Endothelial cell of umbilical vein (primary cell): ENCODE results near the gene RECQL5. TPM values are rescaled to one million over a fixed set of nuclear protein-coding genes. Genes with fewer than 3 reads are reported as not detected.

Experiments used
- BruUV-seq: library from RNA; stranded (reverse); fragments of 400-500 nt; replicated peaks from 2 replicates; lab custom pipeline; 2021; lab: Mats Ljungman, UMichigan
- CTCF ChIA-PET: fragments of 300-600, 350-600 bp; sonication (Branson Sonifier 250); formaldehyde crosslinking; loops from one replicate; lab custom pipeline; 2021; ENCODE audit warnings: antibody characterized with exemption, inconsistent platforms; lab: Charles Lee
- POLR2A ChIA-PET: fragments of 300-600, 350-600 bp; sonication (Branson Sonifier 250); formaldehyde crosslinking; loops from one replicate; lab custom pipeline; 2021; ENCODE audit warnings: antibody characterized with exemption, inconsistent platforms; lab: Charles Lee
- DNase-seq: peaks from one replicate; pipeline ENCODE4 v3.0.0-alpha.2; 2011; ENCODE audit warnings: low read depth, low spot score
- FAIRE-seq: peaks from 2 replicates; lab custom pipeline; 2011; peaks lifted over from hg19 to GRCh38; lab: Jason Lieb, UNC
- H2AFZ ChIP-seq: 2 replicates; pipeline ENCODE4 v1.6.0; 2012; ENCODE audit warnings: low read depth, low read length, control low read depth, inconsistent platforms
- H3K27ac ChIP-seq: 2 replicates; pipeline ENCODE4 v1.5.1; 2011; ENCODE audit warnings: low read depth, mild to moderate bottlenecking, control low read depth, low read length, moderate library complexity; ENCODE audit not compliant: insufficient read depth
- H3K27me3 ChIP-seq, 2 experiments: 2 replicates each; pipeline versions ENCODE4 v1.6.0 to v1.6.1; 2011; ENCODE audit warnings: low read length in 2 of 2, mixed read lengths in 1 of 2; ENCODE audit not compliant: control insufficient read depth in 2 of 2, insufficient read depth in 2 of 2
- H3K36me3 ChIP-seq, 2 experiments: 2 replicates in 1 of 2; 3 replicates in 1 of 2; pipeline ENCODE4 v1.5.1; 2011; ENCODE audit warnings: low read length in 2 of 2, mild to moderate bottlenecking in 1 of 2, moderate library complexity in 1 of 2; ENCODE audit not compliant: control insufficient read depth in 2 of 2, insufficient read depth in 2 of 2; ENCODE audit errors: extremely low read depth in 1 of 2
- H3K4me1 ChIP-seq: 3 replicates; pipeline ENCODE4 v1.5.1; 2011; ENCODE audit warnings: mild to moderate bottlenecking, low read length; ENCODE audit not compliant: control insufficient read depth, insufficient read depth; ENCODE audit errors: extremely low read depth
- H3K4me2 ChIP-seq: 2 replicates; pipeline ENCODE4 v1.6.1; 2011; ENCODE audit warnings: low read length, control low read depth, mixed read lengths; ENCODE audit not compliant: insufficient read depth
- H3K4me3 ChIP-seq, 3 experiments: fragments of 200-600 bp in 1 of 3; sonication (generic), shearing (Covaris generic) in 1 of 3; replicated peaks in 1 of 3; 2 replicates each; pipeline ENCODE4 v1.5.1; 2011 to 2016; ENCODE audit warnings: control low read depth in 3 of 3, low read length in 3 of 3, mild to moderate bottlenecking in 2 of 3, inconsistent platforms in 1 of 3, low read depth in 1 of 3, moderate library complexity in 1 of 3; ENCODE audit not compliant: insufficient read depth in 1 of 3
- H3K79me2 ChIP-seq: 2 replicates; pipeline ENCODE4 v1.6.0; 2012; ENCODE audit warnings: low read length, inconsistent platforms; ENCODE audit not compliant: control insufficient read depth, insufficient read depth
- H3K9ac ChIP-seq: replicated peaks from 2 replicates; pipeline ENCODE3; 2011; ENCODE audit warnings: low read length, control low read depth; ENCODE audit not compliant: insufficient read depth; ENCODE audit errors: extremely low read depth
- H3K9me1 ChIP-seq: replicated peaks from 3 replicates; pipeline ENCODE4 v1.6.0; 2011; ENCODE audit warnings: mild to moderate bottlenecking, low read length; ENCODE audit not compliant: control insufficient read depth, insufficient read depth; ENCODE audit errors: extremely low read depth
- H3K9me3 ChIP-seq: replicated peaks from 2 replicates; pipeline ENCODE4 v1.5.1; 2012; ENCODE audit warnings: low read length, inconsistent platforms; ENCODE audit not compliant: control insufficient read depth, insufficient read depth
- H4K20me1 ChIP-seq: replicated peaks from 2 replicates; pipeline ENCODE3; 2011; ENCODE audit warnings: mild to moderate bottlenecking, low read length; ENCODE audit not compliant: control insufficient read depth, insufficient read depth; ENCODE audit errors: extremely low read depth
- EZH2 ChIP-seq: IDR thresholded peaks from 2 replicates; pipeline ENCODE4 v1.6.1; 2012; ENCODE audit warnings: borderline replicate concordance, low read depth, mild to moderate bottlenecking, moderate library complexity, low read length, inconsistent platforms; ENCODE audit not compliant: severe bottlenecking
- FOS ChIP-seq: IDR thresholded peaks from 2 replicates; pipeline ENCODE4 v1.6.1; 2011; ENCODE audit warnings: mild to moderate bottlenecking, low read length, moderate library complexity, borderline replicate concordance; ENCODE audit not compliant: insufficient read depth
- GATA2 ChIP-seq: IDR thresholded peaks from 2 replicates; pipeline ENCODE4 v1.7.0; 2011; ENCODE audit warnings: low read depth, mild to moderate bottlenecking, moderate library complexity, mixed read lengths, low read length; ENCODE audit not compliant: insufficient read length, insufficient read depth
- JUN ChIP-seq: IDR thresholded peaks from 2 replicates; pipeline ENCODE4 v1.6.1; 2011; ENCODE audit warnings: borderline replicate concordance, low read depth; ENCODE audit not compliant: insufficient read length, insufficient read depth
- MYC ChIP-seq: IDR thresholded peaks from one replicate; pipeline ENCODE4 v1.6.1; 2011; ENCODE audit warnings: mild to moderate bottlenecking, low read depth, low read length
- POLR2A ChIP-seq: IDR thresholded peaks from 2 replicates; pipeline ENCODE4 v1.6.1; 2012; ENCODE audit warnings: low read depth, mild to moderate bottlenecking, control low read depth, low read length
- POLR2AphosphoS5 ChIP-seq: IDR thresholded peaks from 2 replicates; pipeline ENCODE4 v1.6.1; 2012; ENCODE audit warnings: low read depth, mild to moderate bottlenecking, control low read depth, low read length, moderate library complexity; ENCODE audit not compliant: insufficient read depth
- dilution Hi-C: fragments of 300-500 bp; cut with MboI; formaldehyde crosslinking; loops from one replicate; pipeline ENCODE4 v1.15.0; 2019; ENCODE audit warnings: low sequenced_read_pairs; ENCODE audit not compliant: extremely low pct_ligation_motif_present
- intact Hi-C: fragments of 100-400 bp; cut with micrococcal nuclease; formaldehyde crosslinking; loops from one replicate; pipeline ENCODE4 v1.10.0; 2022
- polyA plus RNA-seq, 4 experiments: library from polyadenylated mRNA; depleted of rRNA in 3 of 4; stranded (reverse) in 3 of 4; unstranded in 1 of 4; fragments of >200 nt; gene quantifications; 2 replicates each; pipeline versions ENCODE4 v1.2.1 to v1.2.3, GENCODE V29; 2011 to 2012; ENCODE audit warnings: missing spikeins in 1 of 4
- total RNA-seq: library from RNA; stranded (reverse); gene quantifications from 2 replicates; pipeline ENCODE4 v1.2.3, GENCODE V29; 2021
- TF ChIP-seq, protein P1 (sequence below): IDR thresholded peaks from 2 replicates; pipeline ENCODE4 v1.6.1; 2011; ENCODE audit not compliant: insufficient read depth, insufficient read length
- TF ChIP-seq, protein P2 (sequence below), 2 donors: IDR thresholded peaks; 1 replicate in 1 of 2; 2 replicates in 1 of 2; pipeline ENCODE4 v1.5.1; 2011; ENCODE audit warnings: low read length in 2 of 2, mild to moderate bottlenecking in 2 of 2, moderate library complexity in 2 of 2, control low read depth in 1 of 2, inconsistent platforms in 1 of 2, low read depth in 1 of 2; ENCODE audit not compliant: insufficient read depth in 1 of 2; ENCODE audit errors: extremely low read depth in 1 of 2

Gene RECQL5
- total and polyA plus RNA-seq, 2 donors (not counting 3 experiments of a cell fraction or from before 2014, with no cell fraction given), result 21.3 to 30.7 TPM

DNA sequence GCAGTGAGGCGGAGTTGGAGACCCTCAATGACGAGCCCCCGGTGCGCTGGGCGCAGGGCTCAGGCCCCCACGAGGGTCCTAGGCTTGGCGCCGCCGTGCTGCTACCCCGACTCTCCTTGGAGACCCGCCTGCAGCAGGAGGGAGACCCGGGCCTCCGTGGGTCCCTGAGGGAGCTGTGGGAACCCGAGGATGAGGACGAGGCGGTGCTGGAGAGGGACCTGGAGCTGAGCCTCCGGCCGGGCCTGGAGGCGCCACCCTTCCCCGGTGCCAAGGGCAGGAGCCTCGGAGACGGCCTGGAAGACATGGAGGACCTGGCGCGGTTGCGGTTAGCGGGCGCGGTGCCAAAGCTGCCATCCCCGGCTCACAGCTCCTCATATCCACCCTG is 77.0 kb downstream of the RECQL5 start:
- Histone ChIP-seq H3K9me3 (no peaks in the 10 kb centered on the region), H2AFZ (no peak overlapping the region), H3K4me2 (no peak overlapping the region), H3K4me1 (peaks cover 3% of the 10 kb centered on the region), H3K9me1 (no peaks in the 10 kb centered on the region), H3K36me3 (no peaks in the 10 kb centered on the region), H3K4me3 (no peak overlapping the region), H3K79me2 (no peaks in the 10 kb centered on the region), H3K27me3 (no peaks in the 10 kb centered on the region), H3K9ac (no peak overlapping the region), H4K20me1 (no peaks in the 10 kb centered on the region), H3K27ac (no peak overlapping the region)
- CTCF ChIA-PET, result interaction anchor here (1.0 to 4.9 kb wide), 5 partner anchors 12 to 160 kb away, joined by 3 to 29 read pairs (median 3); no protein-coding TSS in a partner anchor
- intact Hi-C loops (loop anchor here (1.0 to 2.0 kb wide), 3 partner anchors 65 to 164 kb away; partner anchors contain the start of genes LLGL2 and TSEN54), dilution Hi-C loops (no loop called here)
- POLR2A ChIA-PET, result no interaction called here
- DNase-seq (no peak), FAIRE-seq (no peak)
- TF ChIP-seq GATA2 (no peak), EZH2 (no peak), FOS (no peak), MYC (no peak), JUN (no peak), POLR2AphosphoS5 (no peak), POLR2A (no peak)
- TF ChIP-seq, protein P1, sequence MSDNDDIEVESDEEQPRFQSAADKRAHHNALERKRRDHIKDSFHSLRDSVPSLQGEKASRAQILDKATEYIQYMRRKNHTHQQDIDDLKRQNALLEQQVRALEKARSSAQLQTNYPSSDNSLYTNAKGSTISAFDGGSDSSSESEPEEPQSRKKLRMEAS, result no peak
- TF ChIP-seq, protein P2, sequence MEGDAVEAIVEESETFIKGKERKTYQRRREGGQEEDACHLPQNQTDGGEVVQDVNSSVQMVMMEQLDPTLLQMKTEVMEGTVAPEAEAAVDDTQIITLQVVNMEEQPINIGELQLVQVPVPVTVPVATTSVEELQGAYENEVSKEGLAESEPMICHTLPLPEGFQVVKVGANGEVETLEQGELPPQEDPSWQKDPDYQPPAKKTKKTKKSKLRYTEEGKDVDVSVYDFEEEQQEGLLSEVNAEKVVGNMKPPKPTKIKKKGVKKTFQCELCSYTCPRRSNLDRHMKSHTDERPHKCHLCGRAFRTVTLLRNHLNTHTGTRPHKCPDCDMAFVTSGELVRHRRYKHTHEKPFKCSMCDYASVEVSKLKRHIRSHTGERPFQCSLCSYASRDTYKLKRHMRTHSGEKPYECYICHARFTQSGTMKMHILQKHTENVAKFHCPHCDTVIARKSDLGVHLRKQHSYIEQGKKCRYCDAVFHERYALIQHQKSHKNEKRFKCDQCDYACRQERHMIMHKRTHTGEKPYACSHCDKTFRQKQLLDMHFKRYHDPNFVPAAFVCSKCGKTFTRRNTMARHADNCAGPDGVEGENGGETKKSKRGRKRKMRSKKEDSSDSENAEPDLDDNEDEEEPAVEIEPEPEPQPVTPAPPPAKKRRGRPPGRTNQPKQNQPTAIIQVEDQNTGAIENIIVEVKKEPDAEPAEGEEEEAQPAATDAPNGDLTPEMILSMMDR (IDR thresholded peaks at IDR 0.05; ENCODE audit: extremely low read depth in 1 of 2, insufficient read depth in 1 of 2, low read depth in 1 of 2, low read length in 2 of 2), result no peak
- BruUV-seq, result no TSS peak
